ENCODE data around the gene DCDC1.

DNA sequence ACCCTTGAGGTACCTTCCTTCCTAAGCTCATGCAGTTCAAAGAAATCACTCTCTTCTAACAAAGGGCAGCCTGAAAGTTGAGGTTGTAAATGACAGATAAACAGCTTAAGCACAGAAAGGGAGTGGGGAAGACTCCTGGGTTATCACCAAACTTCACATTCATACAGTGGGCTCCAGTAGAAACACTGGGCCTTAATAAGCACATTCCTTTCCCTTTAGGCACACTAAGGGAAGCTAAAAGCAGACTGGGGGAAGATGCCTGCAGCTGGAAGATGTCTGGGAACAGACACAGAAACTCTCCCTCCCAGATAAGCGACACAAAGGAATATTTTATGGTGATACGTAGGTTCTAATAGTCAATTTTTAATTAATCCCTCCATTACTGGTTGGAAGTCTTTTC is 433.0 kb downstream of the DCDC1 start:
- TF ChIP-seq, protein P1, sequence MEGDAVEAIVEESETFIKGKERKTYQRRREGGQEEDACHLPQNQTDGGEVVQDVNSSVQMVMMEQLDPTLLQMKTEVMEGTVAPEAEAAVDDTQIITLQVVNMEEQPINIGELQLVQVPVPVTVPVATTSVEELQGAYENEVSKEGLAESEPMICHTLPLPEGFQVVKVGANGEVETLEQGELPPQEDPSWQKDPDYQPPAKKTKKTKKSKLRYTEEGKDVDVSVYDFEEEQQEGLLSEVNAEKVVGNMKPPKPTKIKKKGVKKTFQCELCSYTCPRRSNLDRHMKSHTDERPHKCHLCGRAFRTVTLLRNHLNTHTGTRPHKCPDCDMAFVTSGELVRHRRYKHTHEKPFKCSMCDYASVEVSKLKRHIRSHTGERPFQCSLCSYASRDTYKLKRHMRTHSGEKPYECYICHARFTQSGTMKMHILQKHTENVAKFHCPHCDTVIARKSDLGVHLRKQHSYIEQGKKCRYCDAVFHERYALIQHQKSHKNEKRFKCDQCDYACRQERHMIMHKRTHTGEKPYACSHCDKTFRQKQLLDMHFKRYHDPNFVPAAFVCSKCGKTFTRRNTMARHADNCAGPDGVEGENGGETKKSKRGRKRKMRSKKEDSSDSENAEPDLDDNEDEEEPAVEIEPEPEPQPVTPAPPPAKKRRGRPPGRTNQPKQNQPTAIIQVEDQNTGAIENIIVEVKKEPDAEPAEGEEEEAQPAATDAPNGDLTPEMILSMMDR (IDR thresholded peaks at IDR 0.05): no peak
- no peak for TF ChIP-seq POLR2A (IDR thresholded peaks at IDR 0.05)

Measured in adrenal gland (tissue), 5 donors.